Stimulated activated CD4-positive, alpha-beta T cell treated with anti-CD3 and anti-CD28 coated beads, Interleukin-15, amount 100 ng/mL, for 48 hours (primary cell): ENCODE measurements around the gene ACVR2A.

ENCODE experiments used
- DNase-seq, 2 donors: peaks; one replicate each; pipeline ENCODE4 v3.0.0-alpha.2; 2020; ENCODE audit warnings: low read depth in 2 of 2

ACVR2A gene

GRCh38 chr2:147844697-147845410 lies at the start of gene ACVR2A:
TSS of gene ACVR2A (plus strand) at chr2:147845029. CDS start at chr2:147845153, 124 bp downstream.
- peak in 1 of 2 donors; percentile 2 for DNase-seq

GRCh38 chr2:147800316-147800715 lies 44.5 kb upstream of the ACVR2A start:
- no peak for DNase-seq

DNA sequence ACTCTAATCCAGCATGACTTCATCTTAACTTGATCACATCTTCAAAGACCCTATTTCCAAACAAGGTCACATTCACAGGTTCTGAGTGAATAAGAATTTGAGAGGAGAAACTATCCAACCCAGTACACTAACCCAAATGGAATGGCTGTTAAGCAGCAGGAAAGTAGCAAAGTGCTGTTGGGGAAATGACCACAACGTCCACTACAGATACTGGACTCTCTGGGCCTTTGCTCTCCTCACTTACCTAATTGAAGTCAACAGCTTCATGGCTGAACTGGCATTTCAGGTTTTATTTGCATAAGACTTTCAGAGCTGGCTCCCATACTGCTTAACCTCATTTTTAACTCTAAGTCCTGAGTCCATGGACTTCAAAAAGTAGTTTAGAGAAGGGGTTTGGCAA lies 38.0 kb upstream of the ACVR2A start:
- no peak for DNase-seq

GRCh38 chr2:147808520-147808919 lies 36.3 kb upstream of the ACVR2A start:
- no peak for DNase-seq

GRCh38 chr2:147810883-147811765 lies 33.7 kb upstream of the ACVR2A start:
- no peak for DNase-seq

GRCh38 chr2:147818741-147819140 lies 26.1 kb upstream of the ACVR2A start:
- DNase-seq, result no peak

DNA sequence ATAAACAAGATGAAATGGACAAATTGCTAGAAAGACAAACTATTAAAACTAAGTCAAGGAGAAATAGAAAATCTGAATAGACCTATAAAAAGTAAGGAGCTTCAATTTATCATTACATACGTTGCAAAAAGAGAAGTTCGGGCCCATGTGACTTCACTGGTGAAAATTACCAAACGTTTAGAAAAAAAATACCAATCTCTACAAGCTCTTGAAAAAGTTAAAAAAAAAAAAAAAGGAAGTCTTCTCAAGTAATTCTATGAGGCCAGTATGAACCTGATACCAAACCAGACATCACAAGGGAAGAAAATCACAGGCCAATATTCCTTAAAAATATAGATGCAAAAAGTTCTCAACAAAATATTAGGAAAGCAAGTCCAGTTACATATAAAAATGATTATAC lies 20.2 kb upstream of the ACVR2A start:
- no peak for DNase-seq

DNA sequence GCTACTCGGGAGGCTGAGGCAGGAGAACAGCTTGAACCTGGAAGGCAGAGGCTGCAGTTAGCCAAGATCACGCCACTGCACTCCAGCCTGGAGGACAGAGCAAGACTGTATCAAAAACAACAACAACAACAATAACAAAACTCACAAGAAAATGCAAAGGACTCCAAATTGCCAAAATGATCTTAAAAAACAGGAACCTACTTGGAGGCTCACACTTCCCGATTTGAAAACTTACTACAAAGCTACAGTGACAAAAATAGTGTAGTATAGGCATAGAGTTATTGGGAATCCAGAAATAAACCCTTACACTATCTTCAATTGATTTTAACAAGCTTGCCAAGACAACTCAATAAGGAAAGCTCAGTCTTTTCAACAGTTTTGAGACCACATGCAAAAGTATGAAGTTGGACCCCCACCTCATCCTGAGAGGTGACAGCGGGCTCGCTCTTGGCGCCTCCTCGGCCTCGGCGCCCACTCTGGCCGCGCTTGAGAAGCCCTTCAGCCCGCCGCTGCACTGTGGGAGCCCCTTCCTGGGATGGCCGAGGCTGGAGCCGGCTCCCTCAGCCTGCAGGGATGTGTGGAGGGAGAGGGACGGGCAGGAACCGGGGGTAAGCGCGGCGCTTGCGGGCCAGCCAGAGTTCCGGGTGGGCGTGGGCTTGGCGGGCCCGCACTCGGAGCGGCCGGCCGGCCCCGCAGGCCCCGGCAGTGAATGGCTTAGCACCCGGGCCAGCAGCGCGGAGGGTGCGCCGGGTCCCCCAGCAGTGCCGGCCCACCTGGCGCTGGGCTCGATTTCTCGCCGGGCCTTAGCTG lies 18.3 kb upstream of the ACVR2A start:
- DNase-seq, result no peak

- no peak for DNase-seq
Observed at GRCh38 chr2:147827088-147827375, 17.8 kb upstream of the ACVR2A start.

DNA sequence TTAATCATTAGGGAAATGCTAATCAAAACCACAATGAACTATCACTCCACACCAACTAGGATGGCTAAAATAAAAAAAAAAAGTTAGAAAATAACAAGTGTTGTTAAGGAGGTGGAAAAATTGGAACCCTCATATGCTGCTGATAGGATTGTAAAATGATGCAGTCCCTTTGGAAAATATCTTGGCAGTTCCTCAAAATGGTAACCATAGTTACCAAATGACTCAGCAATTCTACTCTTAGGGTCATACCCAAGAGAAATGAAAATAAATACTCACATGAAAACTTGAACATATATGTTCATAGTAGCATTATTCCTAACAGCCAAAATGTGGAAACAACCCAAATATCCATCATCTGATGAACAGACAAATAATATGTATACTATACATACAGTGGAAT lies 15.7 kb upstream of the ACVR2A start:
- DNase-seq, result no peak

DNA sequence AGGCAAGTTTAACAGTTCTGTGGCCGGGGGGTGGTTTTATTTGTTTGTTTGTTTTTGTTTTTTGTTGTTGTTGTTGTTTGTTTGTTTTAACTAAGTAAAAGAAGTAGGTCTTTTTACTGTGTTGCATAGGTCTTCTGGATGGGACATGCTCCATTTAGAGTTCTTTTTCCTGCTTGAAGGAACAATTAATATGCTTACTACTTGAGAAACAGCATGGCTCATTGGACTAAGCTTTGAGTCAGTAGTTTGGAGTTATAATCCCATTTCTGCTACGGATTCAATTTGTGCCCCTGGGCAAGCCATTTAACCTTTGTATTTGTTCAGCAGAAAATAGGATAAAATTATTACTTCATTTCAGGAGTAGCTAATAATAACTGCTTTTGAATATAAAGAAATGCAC lies 8.7 kb upstream of the ACVR2A start:
- no peak for DNase-seq

GRCh38 chr2:147843391-147843863 lies 1.4 kb upstream of the ACVR2A start:
- DNase-seq, result no peak

DNA sequence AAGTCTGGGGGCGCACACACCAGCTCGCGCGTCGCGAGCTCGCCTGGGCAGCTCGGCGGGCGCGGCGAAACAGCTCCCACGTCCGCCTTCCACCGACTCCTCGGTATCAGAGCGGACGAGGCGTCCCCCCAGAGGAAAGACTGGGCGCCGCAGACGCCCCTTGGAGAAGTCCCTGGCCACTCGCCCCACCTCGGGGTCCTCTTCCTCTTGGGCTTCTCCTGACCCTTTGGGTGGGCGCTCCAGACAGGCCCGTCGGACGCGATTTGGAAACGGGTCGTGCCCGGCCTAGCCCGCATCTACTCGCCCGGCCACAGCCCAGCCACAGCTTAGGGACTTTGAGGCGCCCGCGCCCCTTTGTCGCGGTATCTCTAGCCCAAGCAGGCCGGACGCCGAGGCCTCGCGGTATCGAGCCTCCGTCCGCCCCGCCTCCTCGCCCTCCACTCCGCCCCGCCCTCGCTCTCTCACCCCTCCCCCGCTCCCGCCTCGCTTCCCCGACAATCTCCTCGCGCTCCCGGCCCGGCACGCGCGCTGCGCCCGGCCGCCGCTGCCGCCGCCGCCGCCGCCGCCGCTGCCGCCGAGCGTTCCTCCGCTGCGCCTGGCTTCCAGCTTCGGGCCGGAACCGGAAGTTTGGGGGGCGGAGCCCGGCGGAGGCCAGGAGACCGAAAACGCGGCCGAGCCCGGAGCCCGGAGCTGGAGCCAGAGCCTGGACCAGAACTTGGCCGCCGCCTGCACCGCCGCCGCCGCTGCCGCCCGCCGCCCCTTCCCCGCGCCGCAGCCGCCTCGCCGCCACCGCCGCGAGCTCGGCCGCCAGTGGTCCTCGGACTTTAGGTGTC lies 749 bp upstream of the ACVR2A start:
- DNase-seq, result peak; percentile 72 to 79

GRCh38 chr2:147845411-147845971 lies 662 bp downstream of the ACVR2A start:
- DNase-seq, result peak; percentile 33 to 34

GRCh38 chr2:147846412-147847081 lies 1.7 kb downstream of the ACVR2A start:
- no peak for DNase-seq

DNA sequence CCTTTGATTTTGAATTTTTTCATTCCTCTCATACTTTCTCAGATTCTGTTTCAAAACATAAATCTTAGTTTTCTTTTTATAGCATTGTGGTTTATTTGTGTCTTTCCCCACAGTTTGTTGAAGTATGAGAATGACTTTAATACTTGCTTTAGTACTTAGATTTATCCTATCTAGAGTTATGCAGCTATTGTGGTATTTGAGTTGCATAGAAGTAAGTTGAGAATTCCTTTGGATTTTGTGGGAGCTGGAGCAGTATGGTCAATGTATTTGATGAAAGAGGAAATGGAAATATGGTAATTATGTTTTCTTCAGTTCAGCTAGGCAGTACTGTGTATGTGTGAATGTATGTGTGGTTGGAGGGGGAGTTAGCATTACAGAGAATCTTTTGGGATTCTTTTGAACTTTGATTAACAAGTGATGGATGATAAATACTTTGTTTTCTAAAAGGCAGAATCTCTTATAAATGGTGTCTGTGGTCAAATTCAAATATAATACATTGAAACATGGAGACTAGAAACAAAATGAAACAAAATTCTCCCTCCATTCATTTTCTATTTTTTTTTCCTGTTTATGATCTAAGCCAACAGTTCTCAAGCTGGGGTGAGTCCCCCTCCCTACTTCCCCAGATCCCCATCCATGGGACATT lies 3.0 kb downstream of the ACVR2A start:
- DNase-seq, result no peak

DNA sequence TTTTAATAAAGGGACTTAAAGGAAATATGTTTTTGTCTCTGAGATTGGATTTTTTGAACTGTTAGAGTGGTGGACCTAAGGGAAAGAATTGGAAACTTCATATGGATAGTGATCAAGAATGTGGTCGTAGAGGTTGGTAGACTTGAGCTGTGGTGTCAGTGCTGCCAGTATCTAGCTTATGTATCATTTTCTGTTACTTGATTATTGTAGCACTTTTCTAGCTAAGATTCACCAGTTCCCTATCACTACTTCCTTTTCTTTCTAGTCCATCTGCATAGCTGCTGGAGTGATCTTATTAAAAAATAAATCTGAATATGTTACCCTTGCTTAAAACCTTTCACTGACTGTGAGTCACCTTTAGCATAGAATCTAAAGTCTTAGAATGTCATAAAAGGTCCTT lies 6.0 kb downstream of the ACVR2A start:
- DNase-seq, result no peak

DNA sequence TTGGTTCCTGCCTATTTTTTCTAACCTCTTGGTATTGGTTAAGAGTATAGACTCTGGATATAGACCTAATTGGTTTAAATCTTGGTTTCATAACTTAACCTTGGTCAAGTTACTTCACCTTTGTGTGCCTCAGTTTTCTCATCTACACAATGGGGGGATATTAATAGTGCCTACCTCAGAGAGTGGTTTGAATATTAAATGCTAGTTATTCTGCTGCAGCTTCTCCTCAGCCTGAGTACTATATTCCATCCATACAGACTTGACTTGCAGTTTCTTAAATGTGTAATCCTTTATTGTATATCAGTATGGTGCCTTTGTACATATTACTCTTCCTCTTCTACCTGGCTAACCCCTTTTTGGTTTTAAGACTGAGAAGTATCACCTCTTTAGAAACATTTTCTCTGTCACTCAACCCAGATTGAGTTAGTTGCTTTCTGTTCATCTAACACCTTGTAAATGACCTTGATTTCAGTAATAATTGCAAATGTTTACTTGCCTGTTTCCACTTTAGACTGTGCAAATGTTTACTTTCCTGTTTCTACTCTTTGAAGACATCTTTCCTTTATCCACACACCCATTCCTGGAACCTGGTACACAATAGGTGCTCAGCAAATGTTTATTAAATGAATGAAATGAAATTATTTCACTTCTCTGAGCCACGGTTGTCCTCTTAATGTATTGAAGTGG lies 6.6 kb downstream of the ACVR2A start:
- DNase-seq, result no peak

- DNase-seq, result no peak
Observed at GRCh38 chr2:147854557-147855134, 9.8 kb downstream of the ACVR2A start.
